ENCODE data around the gene EFCAB6. TPM values are rescaled to one million over a fixed set of nuclear protein-coding genes. Genes with fewer than 3 reads are reported as not detected.

Gene EFCAB6
- total RNA-seq, 1 experiment from 2014 or later, result 0.52 TPM

GRCh38 chr22:43512279-43512678, 299.8 kb downstream of the EFCAB6 start:
- Histone ChIP-seq H3K36me3 (ENCODE audit: control insufficient read depth in 1 of 2, insufficient read depth in 2 of 2, low read length in 2 of 2) (no peaks in the 10 kb centered on the region), H3K27me3 (ENCODE audit: insufficient read depth, low read length) (no peaks in the 10 kb centered on the region), H4K20me1 (ENCODE audit: insufficient read depth) (no peaks in the 10 kb centered on the region), H3K9ac (ENCODE audit: low read length) (no peak overlapping the region), H3K79me2 (ENCODE audit: insufficient read depth, low read length) (no peaks in the 10 kb centered on the region), H2AFZ (ENCODE audit: low read depth, low read length, poor library complexity, severe bottlenecking) (no peak overlapping the region), H3K4me1 (ENCODE audit: control insufficient read depth in 1 of 2, insufficient read depth in 2 of 2, low read length in 2 of 2) (no peaks in the 10 kb centered on the region), H3K27ac (ENCODE audit: low read depth, low read length) (no peak overlapping the region), H3K4me2 (ENCODE audit: low read length) (no peak overlapping the region), H3K9me2 (ENCODE audit: insufficient read depth) (no peaks in the 10 kb centered on the region), H3K9me3 (ENCODE audit: control insufficient read depth in 1 of 2, insufficient read depth in 1 of 2, low read depth in 1 of 2, low read length in 2 of 2) (no peaks in the 10 kb centered on the region), H3K4me3 (replicated peaks in 1 of 2; ENCODE audit: low read depth in 1 of 2, low read length in 2 of 2) (no peak overlapping the region)
- intact Hi-C loops (cut with micrococcal nuclease), result no loop called here
- ChIA-PET CTCF (no interaction called here), RAD21 (ENCODE audit: low non-redundant PET in 1 of 2, low total read pairs in 2 of 2, uncharacterized antibody in 2 of 2, unreplicated experiment in 2 of 2) (no interaction called here), POLR2A (no interaction called here)
- BruUV-seq (replicated peaks), result no TSS peak
- DNase-seq (ENCODE audit: low read depth, low spot score) (no peak), ATAC-seq (no peak)
- TF ChIP-seq, protein P1, sequence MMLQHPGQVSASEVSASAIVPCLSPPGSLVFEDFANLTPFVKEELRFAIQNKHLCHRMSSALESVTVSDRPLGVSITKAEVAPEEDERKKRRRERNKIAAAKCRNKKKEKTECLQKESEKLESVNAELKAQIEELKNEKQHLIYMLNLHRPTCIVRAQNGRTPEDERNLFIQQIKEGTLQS (IDR thresholded peaks at IDR 0.05), result no peak
- TF ChIP-seq EZH2 (IDR thresholded peaks at IDR 0.05) (no peak), EGR1 (IDR thresholded peaks at IDR 0.05; ENCODE audit: low read depth) (no peak), CBX3 (IDR thresholded peaks at IDR 0.05; ENCODE audit: low read depth) (no peak), YY1 (IDR thresholded peaks at IDR 0.05; ENCODE audit: extremely low read depth, insufficient replicate concordance, low read depth, low read length) (no peak), ZNF274 (IDR thresholded peaks at IDR 0.05; ENCODE audit: low read depth, low read length) (no peak), EZH2phosphoT487 (IDR thresholded peaks at IDR 0.05; ENCODE audit: borderline replicate concordance) (no peak), POLR2A (IDR thresholded peaks at IDR 0.05; ENCODE audit: borderline replicate concordance, extremely low read depth, insufficient read depth, insufficient read length) (no peak)

DNA sequence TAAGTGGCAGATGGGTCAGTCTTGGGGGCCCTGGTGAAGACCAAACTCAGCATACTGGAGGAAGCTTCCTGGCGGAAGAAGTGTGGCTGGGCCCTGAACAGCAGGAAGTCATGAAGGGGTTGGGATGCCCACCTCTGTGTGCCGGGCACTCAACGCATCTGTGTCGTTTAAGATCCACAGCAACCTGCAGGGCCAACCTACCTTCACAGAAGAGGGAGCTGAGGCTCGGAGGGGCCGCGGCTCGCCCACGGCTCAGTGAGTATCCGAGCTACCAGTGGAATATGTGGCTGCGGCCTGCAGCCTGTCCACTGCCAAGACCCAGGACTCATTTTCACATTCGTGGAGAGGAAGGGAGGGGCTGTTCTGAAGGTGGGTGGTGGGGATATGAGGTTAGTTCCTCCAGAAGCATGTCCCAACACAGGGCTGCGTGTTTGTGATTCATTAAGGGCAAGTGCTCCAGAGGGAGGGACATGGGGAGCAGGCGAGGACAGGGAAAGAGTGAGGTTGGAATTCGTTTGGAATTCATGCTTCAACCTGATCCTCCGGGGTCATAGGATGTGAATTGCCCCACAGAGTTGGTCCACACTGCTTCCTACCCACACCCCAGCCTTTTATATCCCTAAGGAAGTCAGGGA, 300.7 kb downstream of the EFCAB6 start:
- ChIA-PET CTCF (no interaction called here), POLR2A (no interaction called here), RAD21 (ENCODE audit: low non-redundant PET in 1 of 2, low total read pairs in 2 of 2, uncharacterized antibody in 2 of 2, unreplicated experiment in 2 of 2) (no interaction called here)
- DNase-seq (ENCODE audit: low read depth, low spot score), result no peak
- no peaks in the 10 kb centered on the region for H3K9me2 ChIP-seq (ENCODE audit: insufficient read depth)
- H3K4me3 ChIP-seq (replicated peaks in 1 of 2; ENCODE audit: low read depth in 1 of 2, low read length in 2 of 2), result no peak overlapping the region
- no peaks in the 10 kb centered on the region for H3K79me2 ChIP-seq (ENCODE audit: insufficient read depth, low read length)
- no peak for TF ChIP-seq POLR2A (IDR thresholded peaks at IDR 0.05; ENCODE audit: borderline replicate concordance, extremely low read depth, insufficient read depth, insufficient read length)
- no peak for TF ChIP-seq SRF (IDR thresholded peaks at IDR 0.05; ENCODE audit: low read depth)
- no peak for TF ChIP-seq MAX (IDR thresholded peaks at IDR 0.05)
- TF ChIP-seq FOSL1 (IDR thresholded peaks at IDR 0.05; ENCODE audit: low read depth), result no peak
- no peak for TF ChIP-seq ZNF274 (IDR thresholded peaks at IDR 0.05; ENCODE audit: low read depth, low read length)
- no peak for TF ChIP-seq JUND (IDR thresholded peaks at IDR 0.05)
- TF ChIP-seq EZH2 (IDR thresholded peaks at IDR 0.05), result no peak
- TF ChIP-seq ZBTB33 (IDR thresholded peaks at IDR 0.05; ENCODE audit: extremely low read depth, insufficient replicate concordance, low read length), result no peak
- TF ChIP-seq ZFX (IDR thresholded peaks at IDR 0.05), result no peak
- no peak for TF ChIP-seq EZH2phosphoT487 (IDR thresholded peaks at IDR 0.05; ENCODE audit: borderline replicate concordance)
- TF ChIP-seq TCF7L2 (IDR thresholded peaks at IDR 0.05; ENCODE audit: borderline replicate concordance, extremely low read depth, insufficient read depth, insufficient read length), result no peak
- no peak for TF ChIP-seq YY1 (IDR thresholded peaks at IDR 0.05; ENCODE audit: extremely low read depth, insufficient replicate concordance, low read depth, low read length)
- no peaks in the 10 kb centered on the region for H4K20me1 ChIP-seq (ENCODE audit: insufficient read depth)
- intact Hi-C loops (cut with micrococcal nuclease), result no loop called here
- no peaks in the 10 kb centered on the region for H3K36me3 ChIP-seq (ENCODE audit: control insufficient read depth in 1 of 2, insufficient read depth in 2 of 2, low read length in 2 of 2)
- no peak overlapping the region for H3K27ac ChIP-seq (ENCODE audit: low read depth, low read length)
- no peaks in the 10 kb centered on the region for H3K9me3 ChIP-seq (ENCODE audit: control insufficient read depth in 1 of 2, insufficient read depth in 1 of 2, low read depth in 1 of 2, low read length in 2 of 2)
- H3K27me3 ChIP-seq (ENCODE audit: insufficient read depth, low read length), result no peaks in the 10 kb centered on the region
- H3K9ac ChIP-seq (ENCODE audit: low read length), result no peak overlapping the region
- BruUV-seq (replicated peaks), result no TSS peak
- ATAC-seq, result no peak
- H3K4me1 ChIP-seq (ENCODE audit: control insufficient read depth in 1 of 2, insufficient read depth in 2 of 2, low read length in 2 of 2), result no peaks in the 10 kb centered on the region
- H2AFZ ChIP-seq (ENCODE audit: low read depth, low read length, poor library complexity, severe bottlenecking), result no peak overlapping the region
- no peak overlapping the region for H3K4me2 ChIP-seq (ENCODE audit: low read length)
